GM12892 (cell line): Measurements from ENCODE around the gene OSBPL10.
A peak's percentile ranks its signal among the peaks of the same experiment; 100 is the strongest.

Source experiments
- DNase-seq: peaks from one replicate; pipeline ENCODE4 v3.0.0; 2011; ENCODE audit not compliant: insufficient read length
- FAIRE-seq: peaks from 2 replicates; lab custom pipeline; 2011; peaks lifted over from hg19 to GRCh38; lab: Jason Lieb, UNC
- POLR2A ChIP-seq: IDR thresholded peaks from 2 replicates; pipeline ENCODE4 v1.6.1; 2011; ENCODE audit warnings: low read depth, low read length, control low read depth
- POLR2AphosphoS5 ChIP-seq: IDR thresholded peaks from 2 replicates; pipeline ENCODE4 v1.6.1; 2011; ENCODE audit warnings: low read depth, low read length, control low read depth
- TAF1 ChIP-seq: IDR thresholded peaks from 2 replicates; pipeline ENCODE4 v1.6.1; 2011; ENCODE audit warnings: low read depth, mild to moderate bottlenecking, control low read depth, low read length, borderline replicate concordance

OSBPL10 gene

GRCh38 chr3:31767920-31768319 lies 213.1 kb downstream of the OSBPL10 start:
- FAIRE-seq (no peak), DNase-seq (no peak)
- TF ChIP-seq TAF1 (no peak), POLR2AphosphoS5 (no peak), POLR2A (no peak)

DNA sequence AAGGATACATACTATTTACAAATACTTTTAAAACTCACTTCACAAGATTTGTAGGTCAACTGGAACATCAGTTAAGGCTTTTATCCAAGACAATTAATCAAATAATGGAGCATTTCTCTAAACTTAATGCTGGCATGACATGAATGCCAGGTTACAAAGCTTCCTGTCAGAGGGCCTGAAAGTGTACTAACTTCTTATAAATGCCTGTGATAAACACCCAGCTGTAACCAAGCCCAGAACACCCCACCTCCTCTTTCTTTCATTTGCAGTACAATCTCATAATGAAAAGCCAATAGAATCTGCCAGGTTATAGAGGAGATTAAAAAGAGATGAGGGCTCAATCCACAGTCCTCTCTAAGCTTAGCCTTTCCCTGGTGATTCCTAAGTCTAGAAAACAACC lies 214.4 kb downstream of the OSBPL10 start:
- TF ChIP-seq POLR2A (no peak), POLR2AphosphoS5 (no peak), TAF1 (no peak)
- DNase-seq (no peak), FAIRE-seq (no peak)

DNA sequence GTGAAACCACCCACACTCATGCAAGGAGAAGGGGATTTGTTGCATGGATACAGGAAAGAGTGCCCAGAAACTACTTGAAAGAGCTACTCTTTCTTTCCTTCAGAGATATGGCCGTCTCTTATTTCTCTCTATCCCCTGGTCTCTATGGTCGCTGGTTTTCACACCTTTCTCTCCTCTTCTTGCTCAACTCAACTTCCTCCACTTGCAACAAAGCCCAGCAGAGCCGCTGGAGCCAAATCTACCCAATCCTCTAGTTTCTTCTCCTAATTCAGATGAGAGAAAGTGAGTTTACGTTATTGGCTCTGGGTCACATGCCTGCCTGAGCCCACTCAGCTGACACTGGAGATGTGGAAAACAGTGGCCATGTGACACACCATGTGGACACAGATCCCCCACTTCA lies 215.2 kb downstream of the OSBPL10 start:
- TF ChIP-seq POLR2A (no peak), POLR2AphosphoS5 (no peak), TAF1 (no peak)
- DNase-seq (no peak), FAIRE-seq (no peak)

DNA sequence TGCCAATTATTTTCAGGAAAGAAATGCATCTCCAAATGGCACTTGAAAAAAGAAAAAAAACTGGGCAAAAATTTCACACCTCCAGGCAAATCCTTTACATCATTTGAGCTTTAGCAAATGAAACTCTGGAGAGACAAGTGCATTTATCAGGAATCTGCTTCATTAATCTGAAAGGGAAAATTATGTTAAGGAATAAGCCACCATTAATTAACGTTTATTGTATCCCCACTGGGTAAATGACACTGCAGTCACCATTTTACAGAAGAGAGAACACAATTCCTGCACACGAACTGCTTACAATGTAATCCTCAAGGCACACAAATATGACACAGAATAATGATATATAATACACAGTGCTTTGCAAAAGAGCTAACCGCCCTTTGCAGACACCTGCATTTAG lies 217.3 kb downstream of the OSBPL10 start:
- TF ChIP-seq TAF1: no peak
- TF ChIP-seq POLR2AphosphoS5: no peak
- no peak for TF ChIP-seq POLR2A
- FAIRE-seq (no peak), DNase-seq (no peak)

GRCh38 chr3:31762888-31763351 lies 218.1 kb downstream of the OSBPL10 start:
- no peak for FAIRE-seq
- no peak for TF ChIP-seq POLR2A
- TF ChIP-seq TAF1: no peak
- TF ChIP-seq POLR2AphosphoS5: no peak
- no peak for DNase-seq

- no peak for DNase-seq
- TF ChIP-seq POLR2A: no peak
- no peak for TF ChIP-seq TAF1
- TF ChIP-seq POLR2AphosphoS5: no peak
- no peak for FAIRE-seq
These were observed 218.8 kb downstream of the OSBPL10 start for GRCh38 chr3:31762097-31762764.

DNA sequence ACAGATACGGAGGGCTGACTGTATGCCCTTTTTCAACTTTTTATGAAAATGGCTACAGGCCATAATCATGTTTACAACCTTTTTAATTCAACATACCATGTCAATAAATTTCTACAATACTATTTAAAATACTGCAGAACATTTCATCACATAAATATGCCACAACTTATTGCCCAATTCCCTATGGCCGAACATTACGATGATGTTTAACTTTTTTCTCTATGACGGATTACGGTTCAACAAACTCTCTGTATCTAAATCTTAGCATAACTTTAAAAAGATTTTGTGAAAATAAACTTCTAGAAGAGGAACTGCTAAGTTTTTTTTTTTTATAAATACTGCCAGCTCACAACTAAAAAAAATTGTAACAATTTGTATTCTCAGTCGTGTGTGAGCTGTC lies 220.4 kb downstream of the OSBPL10 start:
- FAIRE-seq: no peak
- no peak for DNase-seq
- TF ChIP-seq POLR2AphosphoS5 (no peak), POLR2A (no peak), TAF1 (no peak)

DNA sequence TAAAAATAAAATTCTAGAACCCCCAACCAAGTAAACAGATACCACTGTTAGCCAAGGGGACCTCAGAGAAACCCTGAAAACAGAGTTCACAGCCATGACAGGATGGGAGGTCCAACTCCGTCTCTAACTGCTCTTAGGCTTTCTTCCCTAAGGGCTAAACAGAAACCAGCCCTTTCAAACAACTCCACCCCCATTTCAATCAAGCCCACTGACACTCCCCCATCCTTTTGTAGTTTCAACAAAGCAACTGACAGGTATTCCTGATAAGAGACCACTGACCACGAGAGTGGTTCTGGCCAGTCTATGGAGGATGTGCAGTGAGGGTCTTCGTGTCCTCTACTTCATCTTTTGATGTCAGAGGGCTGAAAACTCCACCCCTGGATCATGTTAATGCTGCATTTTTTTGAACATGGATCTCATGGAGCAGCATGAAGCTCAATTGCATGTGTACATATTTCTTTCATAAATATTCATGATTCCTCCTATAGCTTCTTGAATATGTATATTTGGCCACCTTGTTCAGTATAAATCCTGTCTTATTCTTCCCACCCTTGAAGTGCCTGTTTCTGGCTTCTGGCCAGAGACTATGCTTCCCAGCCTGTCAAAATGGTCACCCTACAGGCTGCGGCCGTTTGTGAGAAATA lies 222.6 kb downstream of the OSBPL10 start:
- no peak for FAIRE-seq
- DNase-seq: no peak
- no peak for TF ChIP-seq POLR2A
- no peak for TF ChIP-seq TAF1
- TF ChIP-seq POLR2AphosphoS5: no peak

DNA sequence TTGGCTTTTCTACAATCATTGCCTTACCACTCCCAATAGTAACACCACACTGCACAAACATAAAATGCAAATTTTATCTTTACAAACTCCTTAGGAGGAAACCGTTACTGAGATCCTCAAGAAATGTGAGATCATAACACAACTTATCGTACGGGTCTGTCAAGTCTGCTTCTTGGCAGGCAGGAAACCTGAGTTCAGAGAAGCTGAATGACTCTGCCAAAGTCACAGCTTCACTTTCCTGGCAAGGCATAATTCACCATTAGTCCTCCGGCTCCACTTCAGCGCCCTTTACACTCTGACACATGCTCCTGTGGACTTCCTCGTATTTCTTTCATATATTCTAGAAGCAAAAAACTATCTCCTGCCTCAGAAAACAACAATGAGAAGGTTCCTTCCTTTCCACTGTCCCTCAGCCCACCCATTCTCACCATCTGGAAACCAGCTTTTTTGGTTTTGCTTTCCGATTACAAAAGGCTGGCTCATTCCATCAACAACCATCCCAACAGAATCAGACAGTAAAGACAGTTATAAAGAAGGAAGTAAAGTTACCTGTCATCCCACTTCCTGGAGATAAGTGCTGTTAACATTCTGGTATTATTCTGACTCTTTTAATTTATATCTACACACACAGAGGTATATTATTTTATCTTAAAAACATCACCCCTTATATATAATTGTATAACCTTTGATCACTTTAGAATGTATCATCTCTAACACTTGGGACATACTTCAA lies 225.0 kb downstream of the OSBPL10 start:
- DNase-seq (no peak), FAIRE-seq (no peak)
- no peak for TF ChIP-seq POLR2A
- TF ChIP-seq POLR2AphosphoS5: no peak
- no peak for TF ChIP-seq TAF1

DNA sequence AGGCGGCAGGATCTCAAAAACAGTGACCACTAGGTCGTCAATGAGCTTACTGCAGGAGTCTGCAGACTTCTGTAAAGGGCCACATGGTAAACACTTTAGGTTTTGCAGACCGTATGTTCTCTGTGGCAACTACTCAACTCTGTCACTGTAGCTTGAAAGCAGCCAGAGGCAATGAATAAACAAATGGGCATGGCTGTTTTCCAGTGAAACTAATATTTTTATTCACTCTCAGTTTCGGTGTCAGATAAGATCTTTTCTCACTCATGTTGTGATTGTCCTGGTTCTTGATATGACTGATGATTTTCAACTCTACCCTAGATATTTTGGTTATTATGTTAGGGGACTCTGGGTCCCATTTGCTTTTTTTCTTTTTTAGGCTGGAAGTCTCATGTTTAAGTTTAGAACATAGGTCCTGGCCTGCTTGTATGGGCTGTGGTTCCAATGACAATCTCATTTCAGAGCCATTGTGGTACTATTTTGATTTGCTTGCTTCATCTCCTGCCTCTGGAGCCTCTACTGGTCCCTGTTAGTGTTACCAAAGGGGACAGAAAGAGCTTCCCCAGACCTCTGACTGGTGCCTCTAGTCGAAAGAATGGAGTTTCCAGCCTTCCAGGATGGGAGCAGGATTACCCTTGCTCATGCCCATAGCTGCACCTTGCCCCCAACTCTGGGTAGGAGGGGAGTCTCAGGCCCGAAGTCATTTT lies 226.3 kb downstream of the OSBPL10 start:
- DNase-seq (no peak), FAIRE-seq (peak; percentile 24)
- no peak for TF ChIP-seq POLR2A
- TF ChIP-seq POLR2AphosphoS5: no peak
- TF ChIP-seq TAF1: no peak

GRCh38 chr3:31753050-31753425 lies 228.0 kb downstream of the OSBPL10 start:
- DNase-seq: no peak
- FAIRE-seq: no peak
- TF ChIP-seq POLR2AphosphoS5 (no peak), POLR2A (no peak), TAF1 (no peak)

GRCh38 chr3:31752305-31753049 lies 228.6 kb downstream of the OSBPL10 start:
- DNase-seq: no peak
- FAIRE-seq: no peak
- TF ChIP-seq TAF1: no peak
